Embryonic facial prominence (tissue), 1 donor: Measurements from ENCODE around the gene SHROOM3.

Experiments
- DNase-seq: peaks from one replicate; pipeline ENCODE4 v3.0.0-alpha.2; 2016; ENCODE audit errors: extremely low spot score

SHROOM3 gene

GRCh38 chr4:76781698-76782595 lies 346.9 kb downstream of the SHROOM3 start:
- DNase-seq = no peak

- DNase-seq = no peak
Measured at GRCh38 chr4:76782837-76783236, 347.8 kb downstream of the SHROOM3 start.

- DNase-seq = no peak
Measured at GRCh38 chr4:76783836-76784235, 348.8 kb downstream of the SHROOM3 start.

GRCh38 chr4:76784237-76784636 lies 349.2 kb downstream of the SHROOM3 start:
- no peak for DNase-seq

- DNase-seq = no peak
Measured at GRCh38 chr4:76787898-76788297, 352.9 kb downstream of the SHROOM3 start.

- no peak for DNase-seq
Measured at GRCh38 chr4:76790377-76790776, 355.3 kb downstream of the SHROOM3 start.

GRCh38 chr4:76791479-76791878 lies 356.4 kb downstream of the SHROOM3 start:
- DNase-seq = no peak

GRCh38 chr4:76792418-76792817 lies 357.4 kb downstream of the SHROOM3 start:
- DNase-seq = no peak

- no peak for DNase-seq
Measured at GRCh38 chr4:76795243-76795642, 360.2 kb downstream of the SHROOM3 start.

GRCh38 chr4:76799140-76799539 lies 364.1 kb downstream of the SHROOM3 start:
- no peak for DNase-seq

GRCh38 chr4:76799718-76800117 lies 364.7 kb downstream of the SHROOM3 start:
- DNase-seq = no peak

- DNase-seq = no peak
Measured at GRCh38 chr4:76800902-76801301, 365.9 kb downstream of the SHROOM3 start.

- no peak for DNase-seq
Measured at GRCh38 chr4:76801621-76802235, 366.7 kb downstream of the SHROOM3 start.

- DNase-seq = no peak
Measured at GRCh38 chr4:76802236-76803021, 367.4 kb downstream of the SHROOM3 start.

GRCh38 chr4:76803522-76803921 lies 368.5 kb downstream of the SHROOM3 start:
- DNase-seq = no peak

GRCh38 chr4:76804096-76804495 lies 369.1 kb downstream of the SHROOM3 start:
- DNase-seq = no peak

GRCh38 chr4:76806346-76806745 lies 371.3 kb downstream of the SHROOM3 start:
- DNase-seq = no peak

- no peak for DNase-seq
Measured at GRCh38 chr4:76806757-76807156, 371.7 kb downstream of the SHROOM3 start.

GRCh38 chr4:76809594-76810305 lies 374.7 kb downstream of the SHROOM3 start:
- no peak for DNase-seq

GRCh38 chr4:76811604-76812412 lies 376.8 kb downstream of the SHROOM3 start:
- peak; percentile 51 for DNase-seq

GRCh38 chr4:76813070-76813469 lies 378.0 kb downstream of the SHROOM3 start:
- DNase-seq = no peak
